Left renal cortex interstitium (tissue), 4 donors: Measurements from ENCODE around the gene BRF1. TPM values are rescaled to one million over a fixed set of nuclear protein-coding genes. Genes with fewer than 3 reads are reported as not detected.
"Not testable (repeated sequence)": the region's sequence is repeated elsewhere in the genome, so short reads cannot be mapped to it uniquely, and the experiment has no call there.

ENCODE experiments used
- DNase-seq, 4 donors: peaks; one replicate each; pipeline ENCODE4 v3.0.0-alpha.2; 2013; ENCODE audit warnings: low read depth in 4 of 4, low spot score in 2 of 4, missing footprints in 1 of 4
- polyA plus RNA-seq, 4 donors: library from polyadenylated mRNA; unstranded; fragments of 120-200 nt; gene quantifications; one replicate each; pipeline ENCODE4 v1.2.1, GENCODE V29; 2013; ENCODE audit not compliant: insufficient read length in 4 of 4

Gene BRF1
- polyA plus RNA-seq, 4 donors: 27.5 to 39.5 (median 37.7) TPM

GRCh38 chr14:105316968-105317510 is 16.2 kb upstream of the BRF1 start:
- DNase-seq: no peak

GRCh38 chr14:105316577-105316941 is 15.8 kb upstream of the BRF1 start:
- DNase-seq: no peak

GRCh38 chr14:105315941-105316576 is 15.3 kb upstream of the BRF1 start:
- DNase-seq: no peak

- DNase-seq: no peak
Measured at GRCh38 chr14:105315211-105315721, 14.5 kb upstream of the BRF1 start.

- DNase-seq: peak in 3 of 4 donors; percentile 68 to 83 (median 74)
Measured at GRCh38 chr14:105314287-105315200, 13.7 kb upstream of the BRF1 start, which contains the start of gene PACS2. PACS2 (plus strand) TSS chr14:105314748; CDS start chr14:105314919, 171 bp downstream.

- DNase-seq: no peak
Measured at GRCh38 chr14:105313381-105314286, 12.8 kb upstream of the BRF1 start.

GRCh38 chr14:105312973-105313372 is 12.2 kb upstream of the BRF1 start:
- no peak for DNase-seq

- DNase-seq: no peak
Measured at GRCh38 chr14:105311838-105312237, 11.0 kb upstream of the BRF1 start.

- DNase-seq: no peak
Measured at GRCh38 chr14:105309371-105309770, 8.6 kb upstream of the BRF1 start.

- no peak for DNase-seq
Measured at GRCh38 chr14:105307052-105307727, 6.4 kb upstream of the BRF1 start.

- no peak for DNase-seq
Measured at GRCh38 chr14:105305791-105306190, 5.0 kb upstream of the BRF1 start.

- no peak for DNase-seq
Measured at GRCh38 chr14:105305345-105305744, 4.5 kb upstream of the BRF1 start.

GRCh38 chr14:105304565-105304964 is 3.8 kb upstream of the BRF1 start:
- DNase-seq: no peak

- DNase-seq: no peak
Measured at GRCh38 chr14:105303949-105304348, 3.1 kb upstream of the BRF1 start.

- not testable (repeated sequence) for DNase-seq
Measured at GRCh38 chr14:105301915-105302249, 1.1 kb upstream of the BRF1 start.

GRCh38 chr14:105301103-105301914 is 508 bp upstream of the BRF1 start:
- DNase-seq: peak; percentile 87 to 94 (median 88)

GRCh38 chr14:105299654-105300541 is 903 bp downstream of the BRF1 start:
- no peak for DNase-seq

- DNase-seq: not testable (repeated sequence)
Measured at GRCh38 chr14:105297311-105297710, 3.5 kb downstream of the BRF1 start.
